K562 (cell line): ENCODE results near the gene C2CD2L. TPM values are rescaled to one million over a fixed set of nuclear protein-coding genes. Genes with fewer than 3 reads are reported as not detected.

ENCODE experiments used
- ARID4B ChIP-seq: sonication (generic); formaldehyde crosslinking; IDR thresholded peaks from 2 replicates; pipeline ENCODE4 v1.8.0; 2022; ENCODE audit warnings: mild to moderate bottlenecking, missing genetic modification reagents
- CREB3 ChIP-seq: fragments of 450-650 bp; conservative IDR thresholded peaks from 2 replicates; pipeline ENCODE4 v1.6.1; 2016; ENCODE audit warnings: missing genetic modification characterization, low read depth, mild to moderate bottlenecking, missing compliant biosample characterization, moderate library complexity
- SP2 ChIP-seq: IDR thresholded peaks from 2 replicates; pipeline ENCODE4 v1.6.1; 2011; ENCODE audit warnings: mild to moderate bottlenecking, low read depth, low read length, moderate library complexity; ENCODE audit not compliant: poor library complexity, severe bottlenecking; ENCODE audit errors: extremely low read depth
- ZNF778 ChIP-seq: fragments of 450-650 bp; formaldehyde crosslinking; IDR thresholded peaks from 2 replicates; pipeline ENCODE4 v1.4.0; 2020; ENCODE audit warnings: mild to moderate bottlenecking, moderate library complexity
- polyA plus RNA-seq, 8 experiments: library from polyadenylated mRNA; depleted of rRNA in 4 of 8; stranded (reverse) in 5 of 8; unstranded in 3 of 8; fragments of >200 nt; fragmentation: Nextera tagmentation in 2 of 8; fragmentation: Illumina TruSeq in 1 of 8; extraction: Ambion mirVana in 2 of 8; extraction: Trizol in 1 of 8; gene quantifications; 2 replicates each; pipeline versions ENCODE4 v1.2.1 to v1.2.3, GENCODE V29; 2011 to 2014; ENCODE audit warnings: inconsistent platforms in 1 of 8, missing spikeins in 1 of 8
- total RNA-seq, 7 experiments: library from RNA; depleted of rRNA in 6 of 7; stranded (reverse); fragments of >200 nt in 6 of 7; fragmentation: Illumina TruSeq in 2 of 7; extraction: Trizol in 2 of 7; gene quantifications; 2 replicates each; pipeline versions ENCODE4 v1.2.1 to v1.2.3, GENCODE V29; 2011 to 2021; ENCODE audit warnings: low replicate concordance in 1 of 7

The C2CD2L gene
- total and polyA plus RNA-seq, 9 of the 15 experiments (the other 6 are each of a cell fraction or from before 2014, with no cell fraction given), result 0.66 to 41.2 (median 14.8) TPM

GRCh38 chr11:119161871-119162270 lies 54.7 kb downstream of the C2CD2L start (continued):
- no peak for TF ChIP-seq ARID4B (CRISPR knock-in tag)
- no peak for TF ChIP-seq ZNF778 (CRISPR knock-in tag)
- TF ChIP-seq CREB3 (tag), result no peak
- no peak for TF ChIP-seq SP2
